22Rv1 (cell line): ENCODE data around the gene PTPRD.
"Not testable (repeated sequence)": the region's sequence is repeated elsewhere in the genome, so short reads cannot be mapped to it uniquely, and the experiment has no call there.

Experiments used
- H3K27ac ChIP-seq: fragments of 450-650 bp; 2 replicates; pipeline ENCODE4 v1.5.1; 2017
- CTCF ChIP-seq: fragments of 450-650 bp; IDR thresholded peaks from 2 replicates; pipeline ENCODE4 v1.5.1; 2017; ENCODE audit warnings: mild to moderate bottlenecking
- ZFX ChIP-seq: fragments of 450-650 bp; IDR thresholded peaks from 2 replicates; pipeline ENCODE4 v1.6.1; 2017; ENCODE audit warnings: antibody characterized with exemption, borderline replicate concordance

Gene PTPRD

GRCh38 chr9:10512144-10512543, 100.7 kb downstream of the PTPRD start:
- TF ChIP-seq CTCF (no peak), ZFX (no peak)
- no peak overlapping the region for H3K27ac ChIP-seq

GRCh38 chr9:10488937-10489336, 123.9 kb downstream of the PTPRD start:
- H3K27ac ChIP-seq = no peak overlapping the region
- TF ChIP-seq ZFX = no peak
- no peak for TF ChIP-seq CTCF

- TF ChIP-seq CTCF (peak; percentile 59), ZFX (no peak)
- no peak overlapping the region for H3K27ac ChIP-seq
Measured at GRCh38 chr9:10479172-10479571, 133.6 kb downstream of the PTPRD start.

- not testable (repeated sequence) for H3K27ac ChIP-seq
Measured at GRCh38 chr9:10449201-10449617, 163.6 kb downstream of the PTPRD start.

GRCh38 chr9:10447036-10447435, 165.8 kb downstream of the PTPRD start:
- no peak overlapping the region for H3K27ac ChIP-seq
- no peak for TF ChIP-seq CTCF
- TF ChIP-seq ZFX = no peak

GRCh38 chr9:10443868-10444204, 169.0 kb downstream of the PTPRD start:
- no peak overlapping the region for H3K27ac ChIP-seq
- TF ChIP-seq CTCF (no peak), ZFX (no peak)

- no peak overlapping the region for H3K27ac ChIP-seq
- TF ChIP-seq ZFX (no peak), CTCF (no peak)
Measured at GRCh38 chr9:10443181-10443867, 169.5 kb downstream of the PTPRD start.

- TF ChIP-seq CTCF = no peak
- H3K27ac ChIP-seq = no peak overlapping the region
Measured at GRCh38 chr9:10438955-10439354, 173.8 kb downstream of the PTPRD start.
